Left kidney (tissue), 1 donor: ENCODE data around the gene NFE2L3. TPM values are rescaled to one million over a fixed set of nuclear protein-coding genes. Genes with fewer than 3 reads are reported as not detected.

Source experiments
- polyA plus RNA-seq: library from polyadenylated mRNA; unstranded; fragments of 120-200 nt; gene quantifications from one replicate; pipeline ENCODE4 v1.2.1, GENCODE V29; 2013; ENCODE audit not compliant: insufficient read length

Gene NFE2L3
- polyA plus RNA-seq, 1 donor, result 49.2 TPM

Other genes with a start within 250 kb of the NFE2L3 start
- gene HNRNPA2B1, start 48.5 kb downstream of the NFE2L3 start, polyA plus RNA-seq, result 1,923 TPM
- 391 TPM for gene CBX3, start 49.5 kb downstream of the NFE2L3 start, polyA plus RNA-seq
- gene SNX10, start 139.7 kb downstream of the NFE2L3 start, polyA plus RNA-seq, result 20.6 TPM